Measurements from ENCODE around the gene C12orf57.

DNA sequence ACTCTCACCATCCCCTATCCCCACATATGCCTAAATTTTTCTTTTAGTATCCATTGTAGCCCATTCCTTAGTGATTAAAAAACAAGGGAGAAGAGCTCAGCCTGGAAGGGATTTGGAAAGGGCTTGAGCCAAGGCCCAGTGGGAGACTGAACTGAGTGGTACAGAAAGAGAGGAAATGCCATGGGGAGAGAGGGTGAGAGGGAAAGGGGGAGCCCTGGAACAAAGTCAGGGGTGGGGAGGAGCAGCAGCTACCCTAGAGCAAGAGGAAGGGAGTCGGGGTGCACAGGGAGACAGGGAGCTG, 18.6 kb upstream of the C12orf57 start:
- TF ChIP-seq CTCF (conservative IDR thresholded peaks at IDR 0.05 in 1 of 2, IDR thresholded peaks at IDR 0.05 in 1 of 2; ENCODE audit: low read depth in 1 of 2, low read length in 2 of 2) (no peak), EZH2 (IDR thresholded peaks at IDR 0.05; ENCODE audit: low read length, missing control alignments) (no peak)
